Measurements from ENCODE around the gene EPHB2.
"Not testable (repeated sequence)": the region's sequence is repeated elsewhere in the genome, so short reads cannot be mapped to it uniquely, and the experiment has no call there.

EPHB2 gene

GRCh38 chr1:22710701-22711049 lies at the start of gene EPHB2:
TSS of gene EPHB2 (plus strand) at chr1:22710839. CDS start at chr1:22710983, 144 bp downstream.
- in situ Hi-C loops (cut with HindIII; ENCODE audit: low pct_unique_long_range_greater_than_20kb, low sequenced_read_pairs), result no loop called here
- no peak for TF ChIP-seq JUND (IDR thresholded peaks at IDR 0.05; ENCODE audit: low read depth)

GRCh38 chr1:22661880-22662279 lies 48.8 kb upstream of the EPHB2 start:
- in situ Hi-C loops (cut with HindIII; ENCODE audit: low pct_unique_long_range_greater_than_20kb, low sequenced_read_pairs), result no loop called here
- no peak for DNase-seq (ENCODE audit: low read depth in 1 of 2, low spot score in 1 of 2)

More at GRCh38 chr1:22710701-22711049, at the start of gene EPHB2:
- peak in 1 of 2 experiments; percentile 56 for DNase-seq (ENCODE audit: low read depth in 1 of 2, low spot score in 1 of 2)

GRCh38 chr1:22662318-22662717 lies 48.3 kb upstream of the EPHB2 start:
- DNase-seq (ENCODE audit: low read depth in 1 of 2, low spot score in 1 of 2), result peak; percentile 17 to 83
- in situ Hi-C loops (cut with HindIII; ENCODE audit: low pct_unique_long_range_greater_than_20kb, low sequenced_read_pairs), result no loop called here
- no peak for TF ChIP-seq JUND (IDR thresholded peaks at IDR 0.05; ENCODE audit: low read depth)

More at GRCh38 chr1:22661880-22662279, 48.8 kb upstream of the EPHB2 start:
- TF ChIP-seq JUND (IDR thresholded peaks at IDR 0.05; ENCODE audit: low read depth), result no peak

DNA sequence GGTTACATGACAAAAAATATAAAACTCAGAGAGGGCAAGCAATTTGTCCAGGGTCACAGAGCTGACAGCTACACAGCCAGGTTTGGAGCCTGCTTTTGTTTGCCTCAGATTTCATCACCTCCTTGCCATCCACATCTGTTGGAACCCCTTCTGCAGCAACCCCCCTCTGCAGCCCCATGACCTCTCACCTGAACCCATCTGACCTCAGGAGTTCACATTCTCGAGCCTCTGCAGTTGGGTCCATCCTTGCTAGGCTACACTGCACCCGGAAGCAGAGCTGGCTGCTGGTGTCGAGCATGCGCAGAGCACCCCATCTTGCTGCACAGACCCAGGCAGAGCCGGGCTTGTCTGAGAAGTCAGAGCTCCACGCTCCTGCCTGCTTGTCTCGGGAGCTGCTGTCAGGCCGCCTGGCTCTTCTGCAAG lies 47.6 kb upstream of the EPHB2 start:
- no peak for DNase-seq (ENCODE audit: low read depth in 1 of 2, low spot score in 1 of 2)
- in situ Hi-C loops (cut with HindIII; ENCODE audit: low pct_unique_long_range_greater_than_20kb, low sequenced_read_pairs), result no loop called here
- TF ChIP-seq JUND (IDR thresholded peaks at IDR 0.05; ENCODE audit: low read depth), result no peak

DNA sequence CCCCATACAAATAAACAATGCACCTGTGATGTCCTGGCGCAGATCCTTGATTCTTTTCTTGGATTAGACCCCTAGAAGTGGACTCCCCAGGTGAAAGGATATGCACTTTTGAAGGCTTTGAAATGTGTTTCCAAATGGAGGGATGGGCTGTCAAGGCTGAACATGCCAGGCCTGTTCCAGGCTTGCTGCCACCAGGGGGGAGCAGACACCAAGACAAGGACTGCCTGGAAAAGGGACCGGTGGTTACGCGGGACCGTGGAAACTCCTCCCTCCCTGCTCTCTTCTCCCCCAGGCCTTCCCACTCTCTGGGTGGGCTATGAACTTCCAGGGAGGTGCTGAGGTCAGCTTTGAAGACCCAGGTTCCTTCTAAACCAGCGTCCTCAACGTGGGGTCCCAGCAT lies 44.9 kb upstream of the EPHB2 start:
- DNase-seq (ENCODE audit: low read depth in 1 of 2, low spot score in 1 of 2), result peak; percentile 23 to 45
- in situ Hi-C loops (cut with HindIII; ENCODE audit: low pct_unique_long_range_greater_than_20kb, low sequenced_read_pairs), result no loop called here
- TF ChIP-seq JUND (IDR thresholded peaks at IDR 0.05; ENCODE audit: low read depth), result no peak

DNA sequence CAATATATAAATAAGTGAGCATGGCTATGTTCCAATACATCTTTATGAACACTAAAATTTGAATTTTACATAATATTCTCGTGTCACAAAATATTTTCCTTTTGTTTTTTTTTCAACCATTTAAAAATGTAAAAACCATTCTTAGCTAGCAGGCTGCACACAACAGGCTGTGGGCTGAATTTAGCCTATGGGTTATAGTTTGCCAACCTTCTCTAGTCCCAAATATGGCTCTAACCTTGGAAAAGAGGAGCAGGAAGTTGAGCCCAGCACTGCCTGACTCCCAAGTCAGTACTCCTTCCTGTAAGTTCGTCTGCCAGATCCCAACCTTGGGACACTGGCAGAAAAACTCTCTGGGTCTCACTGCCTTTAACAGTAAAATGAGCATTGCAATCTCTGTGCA lies 44.2 kb upstream of the EPHB2 start:
- TF ChIP-seq JUND (IDR thresholded peaks at IDR 0.05; ENCODE audit: low read depth), result no peak
- in situ Hi-C loops (cut with HindIII; ENCODE audit: low pct_unique_long_range_greater_than_20kb, low sequenced_read_pairs), result no loop called here
- no peak for DNase-seq (ENCODE audit: low read depth in 1 of 2, low spot score in 1 of 2)

DNA sequence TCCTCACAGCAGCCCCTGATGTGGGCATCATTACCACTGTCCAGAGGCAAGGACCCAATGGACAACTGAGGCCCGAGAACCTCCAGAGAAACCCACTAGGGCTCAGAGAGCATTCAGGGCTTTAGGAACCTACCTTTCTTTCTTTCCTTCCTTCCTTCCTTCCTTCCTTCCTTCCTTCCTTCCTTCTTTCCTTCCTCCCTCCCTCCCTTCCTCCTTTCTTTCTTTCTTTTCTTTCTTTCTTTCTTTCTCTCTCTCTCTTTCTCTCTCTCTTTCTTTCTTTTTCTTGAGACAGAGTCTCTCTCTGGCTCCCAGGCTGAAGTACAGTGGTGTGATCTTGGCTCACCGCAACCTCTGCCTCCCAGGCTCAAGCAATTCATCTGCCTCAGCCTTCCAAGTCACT lies 41.8 kb upstream of the EPHB2 start:
- in situ Hi-C loops (cut with HindIII; ENCODE audit: low pct_unique_long_range_greater_than_20kb, low sequenced_read_pairs); DNase-seq (ENCODE audit: low read depth in 1 of 2, low spot score in 1 of 2): not testable (repeated sequence)

DNA sequence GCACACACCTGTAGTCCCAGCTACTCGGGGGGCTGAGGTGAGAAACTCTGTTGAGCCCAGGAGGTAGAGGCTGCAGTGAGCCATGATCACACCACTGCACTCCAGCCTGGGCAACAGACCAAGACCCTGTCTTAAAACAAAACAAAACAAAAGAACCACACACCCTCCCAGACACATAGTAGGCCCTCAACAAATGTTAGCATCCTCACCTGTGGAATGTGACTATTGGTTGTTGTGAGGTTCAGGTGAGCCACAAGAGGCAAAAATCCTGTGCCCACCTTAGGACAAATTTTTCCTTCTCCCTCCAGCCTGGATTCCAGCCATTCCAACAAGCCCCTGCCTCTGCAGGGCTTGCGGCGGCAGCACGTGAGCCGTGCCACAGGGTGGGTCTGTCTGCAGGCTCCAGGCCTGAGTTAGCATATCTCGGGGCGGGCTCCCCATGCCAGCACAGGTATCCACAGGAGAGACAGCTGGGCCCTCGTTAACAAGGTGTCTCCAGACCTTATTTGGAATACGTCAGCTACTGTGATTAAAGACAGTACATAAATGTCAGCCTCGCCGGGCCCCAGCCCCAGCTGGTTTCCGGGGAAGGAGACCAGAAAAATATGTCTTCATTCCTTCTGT lies 40.2 kb upstream of the EPHB2 start:
- in situ Hi-C loops (cut with HindIII; ENCODE audit: low pct_unique_long_range_greater_than_20kb, low sequenced_read_pairs), result no loop called here
- no peak for DNase-seq (ENCODE audit: low read depth in 1 of 2, low spot score in 1 of 2)
- TF ChIP-seq JUND (IDR thresholded peaks at IDR 0.05; ENCODE audit: low read depth), result no peak

DNA sequence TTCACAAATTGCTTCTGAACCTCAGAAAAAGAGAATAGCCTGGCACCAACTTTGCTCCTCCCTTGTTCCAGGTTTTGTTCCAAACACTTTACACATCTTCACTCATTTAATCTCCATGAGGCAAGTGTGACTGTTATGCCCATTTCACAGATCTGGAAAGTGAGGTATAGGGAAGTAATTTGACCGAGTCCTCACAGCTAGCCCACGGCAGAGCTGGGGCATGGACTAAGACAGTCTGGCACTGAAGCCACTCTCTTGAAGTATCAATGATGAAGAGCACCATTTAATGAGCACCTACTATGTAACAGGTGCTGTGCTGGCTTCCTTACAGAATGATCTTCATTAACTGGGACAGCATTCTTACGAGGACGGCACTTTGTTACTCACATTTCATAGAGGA lies 38.6 kb upstream of the EPHB2 start:
- in situ Hi-C loops (cut with HindIII; ENCODE audit: low pct_unique_long_range_greater_than_20kb, low sequenced_read_pairs), result no loop called here

GRCh38 chr1:22673486-22674409 lies 36.9 kb upstream of the EPHB2 start:
- in situ Hi-C loops (cut with HindIII; ENCODE audit: low pct_unique_long_range_greater_than_20kb, low sequenced_read_pairs), result no loop called here
- no peak for TF ChIP-seq JUND (IDR thresholded peaks at IDR 0.05; ENCODE audit: low read depth)
- DNase-seq (ENCODE audit: low read depth in 1 of 2, low spot score in 1 of 2), result peak; percentile 48 to 66

More for the DNA sequence above, 38.6 kb upstream of the EPHB2 start:
- no peak for DNase-seq (ENCODE audit: low read depth in 1 of 2, low spot score in 1 of 2)
- TF ChIP-seq JUND (IDR thresholded peaks at IDR 0.05; ENCODE audit: low read depth), result no peak

GRCh38 chr1:22674410-22674749 lies 36.3 kb upstream of the EPHB2 start:
- in situ Hi-C loops (cut with HindIII; ENCODE audit: low pct_unique_long_range_greater_than_20kb, low sequenced_read_pairs), result no loop called here
- no peak for DNase-seq (ENCODE audit: low read depth in 1 of 2, low spot score in 1 of 2)
- no peak for TF ChIP-seq JUND (IDR thresholded peaks at IDR 0.05; ENCODE audit: low read depth)

- DNase-seq (ENCODE audit: low read depth in 1 of 2, low spot score in 1 of 2); in situ Hi-C loops (cut with HindIII; ENCODE audit: low pct_unique_long_range_greater_than_20kb, low sequenced_read_pairs): not testable (repeated sequence)
These were observed 34.5 kb upstream of the EPHB2 start for GRCh38 chr1:22676151-22676550.

GRCh38 chr1:22676916-22677583 lies 33.6 kb upstream of the EPHB2 start:
- DNase-seq (ENCODE audit: low read depth in 1 of 2, low spot score in 1 of 2), result no peak
- in situ Hi-C loops (cut with HindIII; ENCODE audit: low pct_unique_long_range_greater_than_20kb, low sequenced_read_pairs), result no loop called here
- no peak for TF ChIP-seq JUND (IDR thresholded peaks at IDR 0.05; ENCODE audit: low read depth)
